A549 (cell line): ENCODE results near the gene EFHC1.
A peak's percentile ranks its signal among the peaks of the same experiment; 100 is the strongest.

ENCODE experiments used
- BHLHE40 ChIP-seq: IDR thresholded peaks from 2 replicates; pipeline ENCODE4 v1.6.1; 2012; ENCODE audit warnings: low read depth, low read length, inconsistent platforms
- CEBPB ChIP-seq, 2 experiments: fragments of >200 bp in 1 of 2; sonication (Bioruptor Twin) in 1 of 2; formaldehyde crosslinking in 1 of 2; IDR thresholded peaks; 2 replicates each; pipeline ENCODE4 v1.6.1; 2012 to 2016
- CTCF ChIP-seq: fragments of >200 bp; sonication (Bioruptor Twin); formaldehyde crosslinking; IDR thresholded peaks from 3 replicates; pipeline ENCODE4 v1.5.1; 2016
- EP300 ChIP-seq, 2 experiments: fragments of >200 bp; sonication (Bioruptor Twin); formaldehyde crosslinking; IDR thresholded peaks; 2 replicates in 1 of 2; 3 replicates in 1 of 2; pipeline ENCODE4 v1.6.1; 2016 to 2017
- NR3C1 ChIP-seq: fragments of >200 bp; sonication (Bioruptor Twin); formaldehyde crosslinking; IDR thresholded peaks from 3 replicates; pipeline ENCODE4 v1.6.1; 2017
- PHF8 ChIP-seq: fragments of 200-600 bp; sonication (generic); IDR thresholded peaks from 2 replicates; pipeline ENCODE4 v1.6.1; 2016; ENCODE audit warnings: low read depth, mild to moderate bottlenecking, antibody characterized with exemption, moderate library complexity, borderline replicate concordance
- POLR2A ChIP-seq: IDR thresholded peaks from 2 replicates; pipeline ENCODE4 v1.6.1; 2012; ENCODE audit warnings: mild to moderate bottlenecking, low read length
- RAD21 ChIP-seq, 2 experiments: fragments of >200 bp in 1 of 2; sonication (Bioruptor Twin) in 1 of 2; formaldehyde crosslinking in 1 of 2; IDR thresholded peaks in 1 of 2; conservative IDR thresholded peaks in 1 of 2; 2 replicates in 1 of 2; 3 replicates in 1 of 2; pipeline ENCODE4 v1.6.1; 2012 to 2018; ENCODE audit warnings: inconsistent platforms in 1 of 2
- RCOR1 ChIP-seq: fragments of 150-350 bp; IDR thresholded peaks from 2 replicates; pipeline ENCODE4 v1.6.1; 2014; ENCODE audit warnings: antibody characterized with exemption, low read length, low read depth
- TF ChIP-seq, protein P1 (sequence below): fragments of >200 bp; sonication (Bioruptor Twin); formaldehyde crosslinking; IDR thresholded peaks from 2 replicates; pipeline ENCODE4 v1.6.1; 2016
- TF ChIP-seq, protein P2 (sequence below): IDR thresholded peaks from 2 replicates; pipeline ENCODE4 v1.6.1; 2012

DNA sequence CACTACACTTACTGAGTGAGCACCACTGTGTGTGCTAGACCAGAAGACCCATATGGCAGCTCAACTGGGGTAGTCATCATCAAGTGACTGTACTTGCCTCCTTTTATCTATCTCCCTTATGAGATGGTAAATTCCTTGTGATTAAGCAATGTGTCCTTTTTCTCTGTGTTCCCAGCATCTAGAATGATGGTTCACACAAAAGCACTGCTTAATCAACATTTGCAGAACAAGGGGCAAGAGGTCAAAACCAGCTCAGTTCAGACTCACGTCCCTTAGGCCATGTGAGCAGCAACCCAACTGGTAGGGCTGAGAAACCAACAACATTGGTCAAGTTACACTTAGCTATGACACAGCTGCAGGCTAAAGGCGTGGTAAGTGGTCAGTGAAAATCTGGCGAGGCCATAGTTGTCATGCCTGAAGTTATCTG lies 146.7 kb downstream of the EFHC1 start:
- TF ChIP-seq CTCF (no peak), RCOR1 (no peak), EP300 (IDR thresholded peaks at IDR 0.05) (peak in 1 of 2 experiments; percentile 54; a peak in 1 of 5 replicates), CEBPB (IDR thresholded peaks at IDR 0.05) (peak; percentile 71 to 83; a peak in 3 of 4 replicates), PHF8 (no peak), POLR2A (no peak), NR3C1 (no peak), RAD21 (conservative IDR thresholded peaks at IDR 0.05 in 1 of 2, IDR thresholded peaks at IDR 0.05 in 1 of 2) (no peak), BHLHE40 (no peak)
- TF ChIP-seq, protein P1, sequence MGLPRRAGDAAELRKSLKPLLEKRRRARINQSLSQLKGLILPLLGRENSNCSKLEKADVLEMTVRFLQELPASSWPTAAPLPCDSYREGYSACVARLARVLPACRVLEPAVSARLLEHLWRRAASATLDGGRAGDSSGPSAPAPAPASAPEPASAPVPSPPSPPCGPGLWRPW, result no peak
- TF ChIP-seq, protein P2, sequence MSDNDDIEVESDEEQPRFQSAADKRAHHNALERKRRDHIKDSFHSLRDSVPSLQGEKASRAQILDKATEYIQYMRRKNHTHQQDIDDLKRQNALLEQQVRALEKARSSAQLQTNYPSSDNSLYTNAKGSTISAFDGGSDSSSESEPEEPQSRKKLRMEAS, result no peak
